ENCODE measurements around the gene NOTCH4.
A peak's percentile ranks its signal among the peaks of the same experiment; 100 is the strongest.
"Not testable (repeated sequence)": the region's sequence is repeated elsewhere in the genome, so short reads cannot be mapped to it uniquely, and the experiment has no call there.

The NOTCH4 gene

DNA sequence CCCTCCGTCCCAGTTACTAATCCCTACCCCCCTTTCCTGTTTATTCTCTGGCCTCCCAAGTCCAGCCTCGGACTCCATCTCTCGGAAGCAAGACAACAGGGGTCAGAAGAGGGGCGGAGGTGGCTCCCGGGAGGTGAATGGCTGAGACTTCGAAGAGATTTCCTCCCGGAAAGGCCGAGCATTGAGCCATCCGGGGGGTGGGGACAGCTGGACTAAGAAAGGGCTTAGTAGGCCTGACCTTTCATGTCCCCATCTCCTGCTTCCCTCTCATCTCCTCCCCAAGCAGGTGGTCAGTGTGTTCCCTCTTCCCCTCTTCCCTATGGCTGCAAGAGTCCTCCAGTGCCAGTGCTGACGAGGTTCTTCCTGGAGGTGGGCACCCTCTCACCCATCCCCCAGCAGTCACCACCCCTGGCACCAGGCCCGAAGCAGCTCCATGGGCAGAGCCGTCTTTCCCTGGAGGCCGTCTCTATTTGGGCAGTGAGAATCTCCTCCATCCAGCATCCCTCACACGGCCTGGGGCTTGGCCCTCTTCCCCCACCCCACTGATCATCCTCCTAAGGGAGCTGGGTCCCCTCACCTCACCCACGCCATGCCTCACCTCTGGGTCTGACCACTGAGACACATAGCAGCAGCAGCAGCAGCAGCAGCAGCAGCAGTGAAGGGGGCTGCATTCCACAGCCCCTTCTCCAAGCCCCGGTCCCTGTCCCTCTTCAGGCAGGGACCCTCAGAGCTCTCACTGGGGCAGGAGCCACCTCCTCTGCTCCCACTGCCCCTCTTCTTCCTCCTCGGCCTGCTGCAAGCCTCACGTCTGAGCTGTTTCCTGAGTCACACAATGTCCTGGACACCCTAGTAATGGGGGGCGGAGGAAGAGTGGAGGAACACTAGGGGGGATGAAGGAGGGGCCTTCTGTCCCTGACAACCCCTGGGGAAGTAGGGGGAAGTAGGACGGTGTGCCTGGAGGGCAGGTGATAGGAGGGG is at the start of gene NOTCH4:
NOTCH4 (minus strand) TSS at position 810 of the 978 bp plus-strand sequence; CDS start at position 671, 139 bp downstream.
- no peak for DNase-seq (ENCODE audit: low read depth)

DNA sequence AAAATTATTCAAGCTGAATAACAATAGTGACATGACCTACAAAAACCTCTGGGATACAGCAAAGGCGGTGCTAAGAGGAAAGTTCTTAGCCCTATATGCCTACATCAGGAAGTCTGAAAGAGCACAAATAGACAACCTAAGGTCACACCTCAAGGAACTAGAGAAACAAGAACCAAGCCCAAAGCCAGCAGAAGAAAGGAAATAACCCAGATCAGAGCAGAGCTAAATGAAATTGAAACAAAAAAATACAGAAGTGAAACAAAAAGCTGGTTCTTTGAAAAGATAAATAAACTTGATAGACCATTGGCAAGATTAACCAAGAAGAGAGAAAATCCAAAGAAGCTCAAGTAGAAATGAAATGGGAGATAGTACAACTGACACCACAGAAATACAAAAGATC is 47.6 kb upstream of the NOTCH4 start:
- no peak for DNase-seq (ENCODE audit: low read depth)

DNA sequence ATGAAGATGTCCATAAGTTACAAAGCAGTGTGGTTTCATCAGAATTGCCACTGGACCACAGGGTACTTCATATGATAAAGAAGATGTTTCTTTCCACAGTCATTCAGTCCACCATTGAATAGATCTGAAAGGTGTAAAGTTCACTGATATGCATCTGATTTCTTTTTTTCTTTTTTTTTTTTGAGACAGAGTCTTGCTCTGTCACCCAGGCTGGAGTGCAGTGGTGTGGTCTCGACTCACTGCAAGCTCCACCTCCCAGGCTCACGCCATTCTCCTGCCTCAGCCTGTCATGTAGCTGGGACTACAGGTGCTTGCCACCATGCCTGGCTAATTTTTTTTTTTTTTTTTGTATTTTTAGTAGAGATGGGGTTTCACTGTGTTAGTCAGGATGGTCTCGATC is 44.6 kb upstream of the NOTCH4 start:
- not testable (repeated sequence) for DNase-seq (ENCODE audit: low read depth)

DNA sequence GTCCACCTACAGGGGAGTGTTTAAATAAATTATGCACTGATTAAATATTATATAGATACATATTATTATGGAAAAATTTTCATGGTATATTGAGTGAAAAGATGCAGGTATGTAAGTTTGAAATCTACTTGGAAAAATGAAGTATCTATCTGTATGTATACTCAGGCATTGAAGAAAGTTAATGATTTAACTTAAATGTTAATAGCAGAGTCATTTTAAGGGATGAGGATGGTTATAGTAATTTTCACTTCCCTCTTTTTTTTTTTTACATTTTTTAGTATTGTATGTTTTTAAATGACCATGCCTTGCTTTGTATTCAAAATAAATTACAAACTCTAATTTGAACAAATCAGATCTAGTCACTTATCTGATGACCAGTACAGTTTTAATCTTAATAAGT is 43.2 kb upstream of the NOTCH4 start:
- no peak for DNase-seq (ENCODE audit: low read depth)

DNA sequence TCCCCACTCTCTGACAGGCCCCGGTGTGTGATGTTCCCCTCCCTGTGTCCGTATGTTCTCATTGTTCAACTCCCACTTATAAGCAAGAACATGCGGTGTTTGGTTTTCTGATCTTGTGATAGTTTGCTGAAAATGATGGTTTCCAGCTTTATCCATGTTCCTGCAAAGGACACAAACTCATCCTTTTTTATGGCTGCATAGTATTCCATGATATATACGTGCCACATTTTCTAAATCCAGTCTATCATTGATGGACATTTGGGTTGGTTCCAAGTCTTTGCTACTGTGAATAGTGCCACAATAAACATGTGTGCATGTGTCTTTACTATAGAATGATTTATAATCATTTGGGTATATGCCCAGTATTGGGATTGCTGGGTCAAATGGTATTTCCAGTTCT is 33.4 kb upstream of the NOTCH4 start:
- DNase-seq (ENCODE audit: low read depth), result not testable (repeated sequence)

DNA sequence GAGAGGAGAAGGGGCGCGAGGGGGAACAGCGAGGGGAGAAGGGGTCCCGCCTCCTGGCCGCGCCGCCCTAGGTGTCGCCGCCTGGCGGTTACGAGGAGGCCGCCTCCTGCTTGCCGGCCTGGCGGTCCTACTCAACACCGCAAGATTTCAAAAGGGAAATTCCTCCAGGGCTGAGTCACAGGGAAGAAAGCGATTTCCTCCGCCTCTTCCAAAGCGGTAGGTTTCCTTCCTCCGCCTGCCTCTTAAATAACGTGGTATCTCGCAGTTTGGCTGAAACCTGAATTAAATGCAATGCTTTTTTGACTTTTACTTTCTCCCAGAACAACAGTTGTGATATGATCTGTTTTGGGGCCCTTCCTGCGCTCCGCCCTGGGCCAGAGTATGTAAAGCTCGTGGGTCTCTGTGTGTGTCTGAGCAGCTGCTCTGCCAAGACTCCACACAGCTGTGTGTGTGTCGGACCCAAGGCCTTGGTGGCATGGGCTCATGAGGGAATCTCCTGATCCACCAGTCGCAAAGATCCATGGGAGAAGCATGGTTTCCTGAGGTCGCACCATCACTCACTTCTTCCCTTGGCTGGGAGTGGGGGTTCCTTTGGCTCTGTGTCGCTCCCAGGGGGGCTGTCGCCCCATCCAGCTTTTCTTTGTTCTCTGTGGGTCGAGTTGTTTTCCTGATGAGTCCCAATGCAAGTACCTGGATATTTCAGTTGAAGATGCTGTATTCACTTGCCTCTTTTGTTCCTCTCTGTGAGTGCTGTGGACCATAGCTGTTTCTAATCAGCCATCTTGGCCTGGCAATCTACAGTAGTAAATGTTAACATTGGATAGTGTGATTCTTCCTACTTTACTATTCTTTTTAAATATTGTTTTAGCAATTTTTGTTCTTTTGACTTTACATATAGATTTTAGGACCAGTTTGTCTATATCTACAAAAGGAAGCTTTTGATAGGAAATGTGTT is 31.6 kb upstream of the NOTCH4 start:
- DNase-seq (ENCODE audit: low read depth), result peak; percentile 51

DNA sequence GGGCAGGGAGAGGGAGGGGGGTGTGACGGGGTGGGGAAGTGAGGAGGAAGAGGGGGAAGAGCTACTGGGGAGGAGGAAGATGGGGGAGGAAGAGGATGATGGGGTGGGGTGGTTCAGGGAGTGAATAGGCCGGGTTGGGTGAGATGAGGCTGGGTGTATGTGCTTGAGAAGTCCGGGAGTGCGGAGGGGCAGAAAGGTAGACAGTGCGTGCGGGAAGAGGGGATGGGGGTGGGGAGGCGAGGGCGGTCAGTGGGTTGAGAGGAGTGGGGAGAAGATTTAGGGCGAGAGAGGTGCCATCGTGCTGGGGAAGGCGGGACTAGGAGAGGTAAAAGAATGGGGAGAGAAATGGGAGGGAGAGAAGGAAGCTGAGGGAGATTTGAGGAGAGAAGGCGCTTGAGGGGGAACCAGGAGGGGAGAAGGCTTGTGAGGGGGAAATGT is 30.9 kb upstream of the NOTCH4 start:
- no peak for DNase-seq (ENCODE audit: low read depth)

DNA sequence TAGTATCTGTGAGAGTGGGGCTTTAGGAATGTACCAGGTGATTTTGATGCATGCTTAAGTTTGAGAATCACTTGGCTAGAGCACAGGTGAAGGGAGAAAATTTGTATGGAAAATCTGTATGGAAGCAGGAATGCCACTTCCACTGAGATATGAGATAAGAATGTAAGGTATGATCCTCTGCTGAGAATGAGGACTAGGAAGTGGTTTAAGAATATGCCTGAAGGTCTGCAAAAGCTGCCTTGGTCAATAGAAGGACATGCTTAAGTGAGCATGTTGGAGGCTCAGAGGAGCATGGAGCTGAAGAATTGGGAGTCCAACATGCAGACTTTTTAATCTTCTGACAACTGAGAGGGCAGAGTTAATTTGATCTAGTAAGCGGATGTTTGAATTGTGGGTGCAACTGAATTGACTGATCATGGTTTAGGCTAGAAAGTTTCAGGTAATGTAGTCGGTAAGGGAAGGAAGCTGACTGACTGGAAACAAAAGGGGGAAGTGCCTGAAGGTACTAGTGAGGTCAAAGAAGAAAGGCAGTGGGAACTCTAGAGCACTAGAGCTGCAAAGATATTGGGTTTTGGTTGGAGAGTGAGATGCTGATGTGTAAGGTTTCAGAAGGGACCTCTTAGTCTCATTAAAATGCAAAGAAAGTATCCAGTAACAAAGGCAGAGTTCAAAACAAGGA is 28.6 kb upstream of the NOTCH4 start:
- no peak for DNase-seq (ENCODE audit: low read depth)

DNA sequence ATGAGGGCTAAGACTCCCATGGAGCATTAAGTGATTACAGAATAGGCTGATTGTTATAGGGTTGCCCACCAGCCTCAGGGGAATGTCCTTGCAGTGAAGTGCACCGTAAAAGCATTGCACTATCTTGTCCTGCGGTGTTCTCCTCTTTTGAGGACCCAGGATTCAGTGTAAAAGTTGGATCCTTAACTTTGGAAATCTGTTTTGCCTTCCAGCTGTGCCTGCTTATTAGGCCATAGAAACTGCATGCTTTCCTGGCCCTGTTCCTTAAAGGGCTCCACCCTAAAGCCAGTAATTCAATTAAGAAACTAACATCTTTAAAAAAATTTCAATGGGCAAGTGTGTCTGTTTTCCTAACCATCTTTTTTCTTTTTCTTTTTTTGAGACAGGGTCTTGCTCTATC is 25.4 kb upstream of the NOTCH4 start:
- no peak for DNase-seq (ENCODE audit: low read depth)

DNA sequence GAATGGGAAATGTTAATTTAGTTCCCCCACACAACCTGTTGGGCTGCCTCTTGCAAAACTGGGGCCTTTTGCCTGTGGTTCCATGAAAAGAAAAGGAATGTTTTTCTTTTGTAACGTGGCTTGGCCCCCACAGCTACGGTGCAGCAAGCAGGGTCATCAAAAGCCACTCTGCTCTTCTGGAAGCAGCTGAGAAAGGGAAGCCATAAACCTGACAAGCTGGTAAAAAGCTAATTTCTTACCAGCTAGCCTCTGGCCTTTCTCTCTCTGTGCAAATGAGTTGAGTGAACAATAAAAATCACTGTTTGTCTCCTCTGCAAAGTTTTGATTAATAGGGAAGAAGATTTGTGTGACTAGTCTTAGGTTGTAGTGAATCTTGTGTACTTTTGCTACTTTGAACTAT is 23.5 kb upstream of the NOTCH4 start:
- DNase-seq (ENCODE audit: low read depth), result no peak

DNA sequence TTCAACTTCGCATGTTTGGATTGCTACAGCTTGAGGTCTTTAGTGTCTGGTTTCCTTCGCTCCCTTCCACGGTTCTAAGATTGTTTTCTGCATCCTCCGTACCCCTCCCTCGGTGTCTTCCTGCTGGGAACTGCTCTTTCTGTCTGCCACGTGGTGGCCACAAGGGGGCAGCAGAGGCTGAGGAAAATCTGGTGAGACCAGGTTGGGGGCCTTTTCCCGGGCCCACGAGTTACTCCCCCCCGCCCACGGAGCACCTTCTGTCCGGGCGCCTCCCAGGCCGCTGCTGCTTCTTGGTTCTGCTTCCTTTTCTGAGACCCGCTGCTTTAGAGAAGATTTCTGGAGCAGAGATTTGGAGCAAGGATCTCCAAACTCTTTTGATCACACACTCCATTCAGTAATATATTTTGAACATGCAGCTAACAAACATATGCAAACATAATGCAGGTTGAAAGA is 21.1 kb upstream of the NOTCH4 start:
- DNase-seq (ENCODE audit: low read depth), result peak; percentile 54

DNA sequence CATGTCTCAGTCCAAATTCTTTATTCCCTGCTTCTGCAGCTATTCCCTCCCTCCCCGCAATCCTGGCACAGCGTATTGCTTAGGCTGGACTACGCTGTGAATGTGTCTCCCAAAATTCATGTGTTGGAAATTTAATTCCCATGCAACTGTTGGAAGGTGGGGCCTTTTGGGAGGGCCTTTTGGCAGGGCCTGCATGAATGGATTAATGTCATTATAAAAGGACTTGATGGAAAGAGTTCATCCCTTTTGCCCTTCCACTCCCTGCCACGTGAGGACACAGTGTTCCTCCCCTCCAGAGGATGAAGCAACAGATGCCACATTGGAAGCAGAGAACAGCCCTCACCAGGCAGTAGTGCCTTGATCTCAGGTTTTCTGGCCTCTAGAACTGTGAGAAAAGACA is 20.4 kb upstream of the NOTCH4 start:
- DNase-seq (ENCODE audit: low read depth), result no peak

DNA sequence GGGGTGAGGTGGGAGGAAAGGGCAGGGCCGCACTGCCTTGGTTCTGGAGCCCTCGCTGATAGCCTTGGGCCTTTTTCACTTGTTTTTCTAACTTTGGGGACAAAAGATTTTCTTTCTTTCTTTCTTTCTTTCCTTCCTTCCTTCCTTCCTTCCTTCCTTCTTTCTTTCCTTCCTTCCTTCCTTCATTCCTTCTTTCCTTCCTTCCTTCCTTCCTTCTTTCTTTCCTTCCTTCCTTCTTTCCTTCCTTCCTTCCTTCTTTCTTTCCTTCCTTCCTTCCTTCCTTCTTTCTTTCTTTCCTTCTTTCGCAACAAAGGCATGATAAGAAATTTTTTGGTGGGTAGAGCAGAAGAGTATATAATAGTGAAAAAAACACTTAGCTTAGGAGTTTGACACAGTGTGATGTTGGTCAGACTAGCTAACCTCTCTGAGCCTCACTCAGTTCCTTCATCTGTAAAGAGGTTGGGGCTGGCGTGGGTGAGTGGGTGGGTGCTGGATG is 18.5 kb upstream of the NOTCH4 start:
- not testable (repeated sequence) for DNase-seq (ENCODE audit: low read depth)

DNA sequence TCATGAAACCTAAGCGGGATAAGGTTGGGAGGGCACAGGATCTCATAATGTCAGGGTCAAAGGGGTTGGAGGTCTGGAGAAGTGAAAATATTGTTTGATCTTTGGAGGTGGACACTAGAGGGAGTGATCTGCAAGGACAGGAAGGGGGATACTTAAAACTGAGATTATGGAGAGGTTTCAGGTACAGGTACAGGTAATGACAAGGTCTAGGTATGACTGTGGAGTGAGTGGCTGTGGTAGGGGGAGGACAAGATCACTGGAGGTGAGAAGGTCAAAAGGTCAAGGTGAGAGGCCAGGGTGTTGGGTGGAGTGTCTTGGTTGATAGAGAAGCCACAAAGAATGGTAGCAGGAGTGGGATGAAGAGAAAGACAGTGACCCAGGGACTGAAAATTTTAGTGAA is 16.8 kb upstream of the NOTCH4 start:
- no peak for DNase-seq (ENCODE audit: low read depth)

DNA sequence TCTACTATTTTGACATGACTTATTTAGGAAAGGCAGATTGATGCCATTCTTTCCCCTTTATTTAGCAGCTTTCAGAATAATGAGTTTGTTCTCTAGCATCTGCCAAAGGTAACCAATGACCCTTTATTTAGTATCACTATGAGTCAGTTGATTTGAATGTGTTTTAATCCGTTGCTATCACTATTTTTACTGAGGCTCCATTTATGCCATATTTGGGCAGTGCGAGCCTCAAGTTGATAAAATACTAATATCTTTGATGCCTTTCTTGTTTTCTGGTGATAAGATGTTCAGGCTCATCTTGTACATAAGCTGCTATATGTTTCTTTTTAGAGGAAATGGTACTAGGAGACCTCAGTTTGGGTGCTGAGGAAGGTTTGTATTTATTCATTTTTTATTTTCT is 15.6 kb upstream of the NOTCH4 start:
- no peak for DNase-seq (ENCODE audit: low read depth)

DNA sequence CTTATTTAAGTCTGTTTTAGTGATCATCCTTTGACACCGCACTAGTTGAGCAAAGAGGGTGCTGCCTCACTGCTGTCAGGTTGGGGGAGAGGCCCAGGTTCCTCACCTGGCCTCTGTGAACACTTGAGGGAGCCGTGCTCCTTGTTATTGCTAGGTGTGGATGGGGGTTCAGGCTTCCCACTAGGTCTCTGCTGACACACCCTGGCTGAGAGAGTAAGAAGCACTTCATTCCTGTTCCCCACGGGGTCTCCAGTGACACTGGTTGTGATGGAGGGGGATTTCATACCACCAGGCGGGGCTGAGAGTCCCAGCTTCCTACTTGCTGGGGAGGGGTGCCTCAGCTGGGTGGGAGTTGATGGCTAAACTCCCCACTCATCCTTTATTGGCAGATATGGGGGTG is 11.1 kb upstream of the NOTCH4 start:
- no peak for DNase-seq (ENCODE audit: low read depth)

DNA sequence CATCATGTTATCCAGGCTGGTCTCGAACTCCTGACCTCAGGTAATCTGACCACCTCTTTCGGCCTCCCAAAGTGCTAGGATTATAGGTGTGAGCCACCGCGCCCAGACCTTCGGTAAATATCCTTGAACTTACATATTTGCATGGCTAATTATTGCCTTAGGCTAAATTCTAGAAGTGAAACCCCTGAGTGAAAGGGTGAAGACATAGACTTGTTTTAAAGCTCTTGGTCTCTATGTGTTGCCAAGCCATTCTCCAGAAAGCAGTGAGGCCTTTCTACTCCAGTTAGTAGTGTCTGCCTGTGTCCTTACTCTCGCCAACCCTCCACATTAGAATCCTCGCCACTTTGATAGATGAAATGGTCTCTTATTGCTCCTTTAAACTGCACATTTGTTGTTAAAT is 2.6 kb upstream of the NOTCH4 start:
- DNase-seq (ENCODE audit: low read depth), result no peak

DNA sequence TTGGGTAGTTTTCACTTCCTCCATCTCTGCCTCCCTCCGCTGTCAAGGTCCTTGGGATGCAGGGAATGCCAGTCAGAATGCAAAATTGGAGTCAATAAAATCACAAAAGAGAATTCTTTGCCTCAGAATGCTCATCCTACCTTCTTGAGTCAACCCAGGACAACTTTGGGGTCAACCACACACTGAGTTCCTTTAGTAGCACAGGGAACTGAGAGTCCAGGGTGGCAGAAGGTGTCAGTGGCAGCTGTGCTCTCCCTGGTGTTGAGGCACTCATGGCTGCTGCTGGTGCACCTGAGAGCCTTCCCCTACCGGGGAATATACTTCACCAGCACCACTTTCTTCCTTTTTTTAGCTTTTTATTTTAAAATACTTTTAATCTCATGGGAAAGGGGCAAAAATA is 829 bp upstream of the NOTCH4 start:
- no peak for DNase-seq (ENCODE audit: low read depth)

DNA sequence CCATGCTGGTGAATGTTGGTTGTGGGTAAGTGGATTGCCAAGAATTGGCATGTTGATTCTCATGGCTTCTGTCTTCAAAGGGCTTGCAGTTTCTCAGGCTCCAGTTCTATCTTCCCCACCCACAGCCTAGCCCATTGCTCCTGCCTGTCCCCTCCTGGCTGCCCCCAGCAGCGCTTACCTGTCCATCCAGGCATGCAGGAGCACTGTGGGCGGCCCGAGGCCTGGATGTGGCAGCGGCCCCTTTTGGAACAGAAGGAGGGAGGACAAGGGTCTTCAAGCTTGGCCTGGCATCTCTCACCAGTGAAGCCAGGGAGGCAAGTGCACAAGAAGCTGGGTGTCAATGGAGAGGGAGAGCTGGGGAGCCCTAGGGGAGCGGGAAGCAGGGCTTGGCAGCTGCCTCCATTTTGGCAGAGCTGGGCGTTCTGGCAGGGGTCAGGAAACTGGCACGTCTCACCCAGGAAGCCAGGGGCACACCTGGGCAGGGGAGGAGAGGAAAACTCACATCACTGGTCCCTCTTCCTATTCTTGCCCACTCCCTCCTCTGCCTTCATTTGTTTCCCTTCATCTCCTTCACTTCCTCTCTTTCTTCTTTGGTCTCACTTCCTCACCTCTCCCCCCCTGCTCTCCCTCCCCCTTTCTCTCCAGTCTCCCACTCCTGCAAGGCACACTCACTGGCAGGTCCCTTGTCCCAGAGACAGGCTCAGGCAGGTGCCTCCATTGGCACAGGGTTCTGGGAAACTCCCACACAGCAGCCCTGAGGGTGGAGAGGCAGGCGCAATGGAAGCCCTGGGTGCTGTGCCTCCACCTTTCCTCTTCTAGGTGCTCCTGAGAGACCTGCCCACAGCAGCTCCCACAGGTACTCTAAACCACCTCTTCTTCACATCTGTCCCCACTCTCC is 1.3 kb downstream of the NOTCH4 start:
- no peak for DNase-seq (ENCODE audit: low read depth)

DNA sequence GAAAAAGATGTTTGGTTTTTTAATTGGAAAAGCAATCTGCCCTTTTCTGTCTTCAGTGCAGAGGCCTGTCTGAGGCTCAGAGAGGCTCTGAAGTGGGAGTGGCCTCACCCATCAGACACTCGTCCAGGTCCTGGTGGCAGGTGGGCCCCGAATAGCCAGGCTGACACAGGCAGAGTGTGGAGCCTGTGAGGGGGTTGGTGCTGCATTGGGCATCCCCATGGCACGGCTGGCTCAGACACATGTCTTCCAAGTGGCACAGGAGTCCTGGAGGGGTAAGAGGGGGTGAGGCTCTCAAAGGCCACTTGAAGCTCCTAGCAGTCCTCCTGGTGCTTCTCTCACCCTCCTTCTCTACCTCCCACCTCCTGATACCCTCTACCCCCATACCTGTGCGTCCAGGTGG is 3.8 kb downstream of the NOTCH4 start:
- DNase-seq (ENCODE audit: low read depth), result no peak

DNA sequence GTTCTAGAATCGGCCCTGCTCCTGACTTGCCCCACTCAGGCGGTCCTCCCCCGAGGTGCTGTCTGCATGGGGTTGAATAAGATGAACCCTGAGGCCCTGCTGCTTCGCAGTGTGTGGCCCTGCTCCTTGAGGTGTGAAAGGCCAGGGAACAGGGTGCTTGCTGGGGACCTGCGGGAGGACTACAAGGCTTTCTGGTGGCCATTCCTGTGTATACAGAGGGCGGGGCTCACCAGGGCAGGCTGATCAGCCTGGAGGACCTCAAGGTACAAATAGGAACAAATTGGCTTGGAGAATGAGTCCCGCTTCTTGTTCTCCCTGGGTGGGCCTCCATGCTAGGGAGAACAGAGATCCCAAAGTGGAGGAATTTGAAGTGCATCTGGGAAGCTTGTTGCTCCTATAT is 5.7 kb downstream of the NOTCH4 start:
- DNase-seq (ENCODE audit: low read depth), result no peak

Data from activated T-helper 9 cell treated with anti-CD3 and anti-CD28 coated beads, Interleukin-2, amount 50 U/mL, for 16 hours (primary cell).